Left cardiac atrium (tissue), 4 donors: Measurements from ENCODE around the gene FAM53A. TPM values are rescaled to one million over a fixed set of nuclear protein-coding genes. Genes with fewer than 3 reads are reported as not detected.
"Not testable (repeated sequence)": the region's sequence is repeated elsewhere in the genome, so short reads cannot be mapped to it uniquely, and the experiment has no call there.

ENCODE experiments used
- ATAC-seq, 2 donors: fragments of 200-7000 bp; cut with Tn5 transposase; one replicate each; pipeline ENCODE4 v1.9.1; 2020; ENCODE audit warnings: mild to moderate bottlenecking in 2 of 2, moderate library complexity in 2 of 2
- DNase-seq: peaks from one replicate; pipeline ENCODE4 v3.0.0-alpha.2; 2020
- intact Hi-C, 2 donors: fragments of 100-400 bp; cut with DNase I; formaldehyde crosslinking; loops; one replicate each; pipeline versions ENCODE4 v1.14.1 to v1.15.1; 2022 to 2023
- total RNA-seq, 2 donors: library from RNA; stranded (reverse); fragmentation: NEBNext Ultra II Directional; extraction: Animal tissue kit (Norgen Biotek cat#: 25700); gene quantifications; one replicate each; pipeline ENCODE4 v1.2.1, GENCODE V29; 2021
- donor health status: DM: no; HTN: yes; CAD: no.
- donor health status: DM: no; HTN: yes; CAD: no; lungs with severe emphysema.
- donor health status: DM: yes; HTN: yes; CAD: no.
- donor health status: Dilated cardiomyopathy.

Gene FAM53A
- total RNA-seq, 2 donors from 2014 or later, result 1.3 to 1.6 TPM

- intact Hi-C loops, result loop anchor here (1.0 to 5.0 kb wide), 2 partner anchors 34 to 36 kb away; no protein-coding TSS in a partner anchor
- DNase-seq, result peak; percentile 68
- peak; percentile 86 to 88 for ATAC-seq
These were observed 9.2 kb upstream of the FAM53A start for GRCh38 chr4:1693131-1693896.

DNA sequence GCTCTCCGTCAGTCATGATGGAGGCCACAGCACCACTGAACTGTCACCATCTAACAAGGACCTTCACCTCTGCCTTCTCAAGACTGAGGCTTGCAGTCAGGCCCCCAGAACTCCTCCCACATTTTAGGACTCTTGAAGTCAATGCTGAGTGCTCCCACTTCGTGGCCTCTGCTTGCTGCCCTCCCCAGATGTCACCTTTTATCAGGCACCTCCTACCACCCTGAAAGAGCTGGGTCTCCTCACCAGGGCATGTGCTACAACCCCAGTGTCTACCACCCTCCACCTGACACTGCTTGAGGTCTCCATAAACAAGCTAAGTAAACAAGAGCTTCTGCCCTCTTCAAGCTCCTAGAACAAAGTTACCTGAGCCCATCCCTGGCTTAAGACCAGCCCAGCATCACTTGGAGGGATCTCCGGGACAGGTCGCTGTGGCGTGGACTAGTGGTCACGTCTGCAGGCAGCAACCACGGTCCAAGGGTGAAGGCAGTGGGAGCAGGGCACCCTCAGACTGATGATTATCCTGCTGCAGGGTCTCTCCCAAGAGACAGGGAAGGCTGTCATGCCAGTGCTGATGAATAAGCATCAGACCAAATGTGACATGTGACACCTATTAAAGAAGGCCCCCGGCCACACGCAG, 7.7 kb upstream of the FAM53A start:
- ATAC-seq, result no peak
- intact Hi-C loops, result loop anchor here in 1 of 2 donors (5.0 kb wide), 1 partner anchor 35 kb away; no protein-coding TSS in a partner anchor

GRCh38 chr4:1690698-1691097, 6.6 kb upstream of the FAM53A start:
- intact Hi-C loops, result loop anchor here in 1 of 2 donors (5.0 kb wide), 1 partner anchor 37 kb away; no protein-coding TSS in a partner anchor
- ATAC-seq, result no peak
- no peak for DNase-seq

More for the DNA sequence above, 7.7 kb upstream of the FAM53A start:
- no peak for DNase-seq

DNA sequence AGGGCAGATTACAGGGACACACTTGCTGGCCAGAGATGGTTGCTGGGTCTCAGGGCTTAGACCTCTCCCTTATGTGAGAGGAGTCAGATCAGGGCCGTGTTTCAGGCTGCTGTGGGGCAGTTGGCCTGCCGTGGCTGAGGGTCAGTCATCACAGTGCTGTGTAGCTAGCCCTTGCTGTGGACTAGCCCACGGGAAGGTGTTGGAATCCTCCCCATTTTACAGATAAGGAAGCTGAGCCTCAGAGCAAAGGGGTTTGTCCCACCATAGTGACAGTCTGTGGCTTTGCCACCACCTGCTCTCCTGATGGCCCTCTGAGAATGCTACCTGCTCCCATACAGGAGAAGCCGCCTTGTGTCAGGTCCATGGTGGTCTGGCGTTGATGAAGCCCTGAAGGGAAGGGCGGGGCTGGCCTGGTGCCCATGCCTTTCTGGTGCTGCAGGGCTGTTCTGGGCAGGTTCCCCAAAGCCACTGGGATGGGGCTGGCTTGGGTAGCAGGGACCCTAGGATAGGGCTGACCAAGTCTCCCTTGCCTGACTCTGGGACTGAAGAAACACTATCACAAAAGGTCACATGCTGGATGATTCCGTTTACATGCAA, 2.4 kb upstream of the FAM53A start:
- intact Hi-C loops, result no loop called here
- ATAC-seq, result no peak
- no peak for DNase-seq

DNA sequence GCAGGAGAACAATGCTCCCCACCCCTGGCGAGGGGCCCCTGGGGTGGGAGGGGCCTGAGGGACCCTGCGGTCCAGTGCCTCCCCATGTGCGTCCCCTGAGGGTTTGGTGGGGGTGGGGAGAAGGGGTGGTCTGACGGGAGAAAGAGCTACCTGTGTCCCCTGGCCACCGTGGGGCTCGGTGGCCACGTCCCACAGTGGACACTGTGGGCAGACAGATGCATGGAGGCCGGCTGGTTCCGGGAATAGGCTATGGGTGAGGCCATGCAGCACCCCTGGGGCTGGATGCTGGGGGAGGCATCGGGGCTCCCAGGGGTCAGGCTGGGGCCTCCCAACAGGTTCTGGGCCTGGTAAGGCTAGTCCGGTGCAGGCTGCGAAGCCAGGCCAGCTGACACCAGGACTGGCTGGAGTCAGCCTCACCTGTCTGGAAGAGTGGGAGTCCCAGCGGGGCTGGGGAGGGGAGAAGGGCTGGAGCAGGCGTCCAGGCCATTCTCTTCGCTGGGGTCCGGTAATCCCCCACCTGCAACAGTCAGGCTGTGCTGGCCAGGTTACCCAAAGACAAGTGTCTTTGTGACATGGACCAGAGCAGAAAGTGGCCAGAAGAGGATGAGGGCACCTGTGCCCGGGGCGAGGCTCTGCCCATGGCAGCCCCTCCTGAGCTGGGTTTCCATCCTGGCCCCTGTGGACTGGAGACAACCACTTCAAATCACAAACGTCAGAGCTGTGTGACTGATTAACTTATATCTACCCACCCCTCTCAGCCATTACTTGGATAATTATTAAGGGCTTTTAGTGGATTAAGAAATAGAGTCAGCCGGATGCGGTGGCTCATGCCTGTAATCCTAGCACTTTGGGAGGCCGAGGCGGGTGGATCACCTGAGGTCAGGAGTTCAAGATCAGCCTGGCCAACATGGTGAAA, 1.4 kb upstream of the FAM53A start:
- DNase-seq (no peak), ATAC-seq (no peak)
- intact Hi-C loops, result no loop called here

DNA sequence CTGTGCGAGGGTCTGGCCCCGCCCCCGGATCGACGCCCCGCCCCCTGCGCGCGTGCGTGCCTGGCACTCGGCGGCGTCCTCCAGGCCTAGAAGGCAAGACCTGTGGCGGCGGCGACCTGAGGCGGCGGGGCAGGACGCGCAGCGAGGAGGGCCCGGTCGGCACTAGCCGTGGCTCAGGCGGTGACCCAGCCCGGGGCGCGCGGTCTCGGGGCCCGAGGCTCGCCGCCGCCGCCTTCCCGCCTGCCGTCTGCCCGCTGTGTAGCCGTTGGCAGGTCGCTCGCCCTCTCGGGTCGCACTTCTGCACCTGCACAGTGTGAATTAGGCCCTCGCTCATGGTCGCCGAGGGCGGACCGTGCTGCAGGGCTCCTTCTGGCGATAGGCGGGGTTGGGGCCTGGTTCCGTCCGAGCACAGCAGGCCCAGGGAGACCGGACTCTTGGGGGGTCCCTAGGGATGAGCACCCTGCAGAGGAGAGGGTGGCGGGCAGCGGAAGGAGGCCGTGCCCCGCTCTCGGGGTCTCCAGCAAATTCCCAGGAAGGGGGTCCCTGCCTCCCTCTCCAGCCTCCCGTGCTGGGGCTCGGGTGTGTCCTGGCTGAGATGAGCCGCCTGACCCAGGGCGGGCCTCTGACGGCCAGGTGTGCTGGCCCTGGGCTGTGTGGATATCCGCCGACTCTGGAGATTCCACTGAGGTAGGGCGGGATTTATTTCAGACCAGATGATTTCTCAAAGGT, 557 bp upstream of the FAM53A start:
- ATAC-seq, result peak; percentile 6
- DNase-seq, result no peak
- intact Hi-C loops, result no loop called here

GRCh38 chr4:1683261-1683735, 815 bp downstream of the FAM53A start:
- intact Hi-C loops, result no loop called here

GRCh38 chr4:1682860-1683259, 1.3 kb downstream of the FAM53A start:
- DNase-seq (no peak), ATAC-seq (no peak)
- intact Hi-C loops, result no loop called here

More at GRCh38 chr4:1683261-1683735, 815 bp downstream of the FAM53A start:
- DNase-seq (peak; percentile 42), ATAC-seq (peak in 1 of 2 donors; percentile 55)

DNA sequence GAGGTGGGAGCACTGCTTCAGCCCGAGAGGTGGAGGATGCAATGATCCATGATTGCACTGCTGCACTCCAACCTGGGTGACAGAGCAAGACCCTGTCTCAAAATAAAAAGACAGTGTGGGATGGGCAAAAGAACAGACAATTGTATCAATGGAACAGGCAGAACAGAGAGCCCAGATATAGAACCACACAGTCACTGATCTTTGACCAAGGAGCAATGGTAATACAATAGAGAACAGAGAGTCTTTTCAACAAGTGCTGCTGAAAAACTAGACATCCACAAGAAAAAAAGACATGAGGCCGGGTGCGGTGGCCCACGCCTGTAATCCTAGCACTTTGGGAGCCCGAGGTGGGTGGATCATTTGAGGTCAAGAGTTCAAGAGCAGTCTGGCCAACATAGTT, 5.9 kb downstream of the FAM53A start:
- ATAC-seq (no peak), DNase-seq (no peak)
- intact Hi-C loops, result no loop called here

DNA sequence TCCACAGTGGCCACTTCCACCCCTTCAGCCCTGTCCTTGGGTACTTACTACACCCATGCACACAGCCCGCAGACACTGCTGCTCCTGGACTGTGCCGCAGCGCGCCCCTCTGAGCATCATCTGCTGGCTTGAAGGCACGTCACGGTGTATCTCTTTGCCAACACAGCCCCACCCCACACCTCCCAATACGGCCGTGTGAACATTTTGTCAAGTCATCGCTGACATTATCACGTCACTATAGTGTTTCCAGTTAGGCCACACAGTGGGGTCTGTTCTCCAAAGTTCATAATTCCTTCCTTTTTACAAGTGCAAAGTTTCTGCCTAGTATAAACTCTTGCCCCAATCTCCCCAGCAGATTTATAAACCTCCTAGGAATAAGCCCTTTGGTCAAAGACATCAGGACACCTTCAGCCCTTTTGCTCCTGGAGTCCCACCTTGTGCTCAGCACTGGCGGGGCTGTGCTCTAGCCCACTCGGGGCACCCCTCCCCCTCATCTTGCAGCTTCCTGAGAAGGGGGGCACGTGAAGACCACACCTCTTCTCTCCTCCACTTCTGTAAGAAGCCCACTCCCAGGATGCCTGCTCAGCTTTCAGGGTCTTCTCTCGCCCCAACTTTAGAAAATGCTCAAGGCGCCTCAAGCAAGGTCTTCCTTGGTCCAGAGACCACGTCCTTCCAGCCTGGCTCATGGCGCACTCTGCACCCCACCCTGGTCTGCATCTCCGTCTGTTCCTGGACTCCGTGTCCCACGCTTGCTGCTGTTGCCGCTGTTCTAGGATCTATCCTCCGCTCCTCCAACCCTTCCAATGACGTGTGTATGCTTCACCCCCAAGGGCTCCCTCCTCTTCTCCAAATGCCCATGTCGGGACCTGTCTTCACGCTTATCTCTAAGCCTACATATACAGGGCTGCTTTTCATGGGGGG, 7.2 kb downstream of the FAM53A start:
- no peak for DNase-seq
- intact Hi-C loops, result no loop called here
- no peak for ATAC-seq

GRCh38 chr4:1675802-1676137, 8.3 kb downstream of the FAM53A start:
- intact Hi-C loops, result no loop called here
- DNase-seq (no peak), ATAC-seq (no peak)

DNA sequence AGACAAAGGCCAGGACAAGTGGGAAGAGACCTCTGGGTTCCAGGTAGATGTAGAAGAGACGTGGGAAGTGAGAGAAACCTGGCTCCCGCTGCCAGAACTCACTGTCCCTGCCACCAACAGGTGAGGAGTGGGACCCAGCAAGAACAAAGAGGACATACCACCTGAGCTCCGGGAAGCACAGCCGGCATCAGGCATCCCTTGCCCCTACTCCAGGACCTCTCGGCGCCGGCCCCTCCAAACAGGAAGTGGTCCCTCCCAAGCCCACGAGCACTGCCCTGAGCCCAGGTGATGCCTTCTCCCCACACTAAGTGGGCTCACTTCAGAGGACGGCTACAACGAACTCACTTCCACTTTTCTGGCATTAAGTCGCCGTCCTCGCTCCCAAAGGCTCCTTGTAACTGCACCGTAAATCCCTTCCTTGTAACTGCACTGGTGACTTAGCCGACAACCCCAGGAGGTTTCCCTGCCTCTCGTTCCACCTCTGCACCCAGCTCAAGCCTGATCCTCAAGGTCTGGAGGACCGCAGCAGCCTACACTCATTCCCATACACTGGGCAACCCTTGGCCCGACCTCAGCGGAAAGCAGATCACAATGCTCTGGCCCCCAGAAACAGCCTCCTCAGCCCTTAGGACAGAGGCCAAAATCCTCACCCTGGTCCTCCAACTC, 8.8 kb downstream of the FAM53A start:
- intact Hi-C loops, result no loop called here
- DNase-seq, result no peak

GRCh38 chr4:1674682-1675081, 9.4 kb downstream of the FAM53A start:
- intact Hi-C loops, result no loop called here
- DNase-seq, result no peak
- ATAC-seq, result no peak

More for the DNA sequence above, 8.8 kb downstream of the FAM53A start:
- no peak for ATAC-seq

DNA sequence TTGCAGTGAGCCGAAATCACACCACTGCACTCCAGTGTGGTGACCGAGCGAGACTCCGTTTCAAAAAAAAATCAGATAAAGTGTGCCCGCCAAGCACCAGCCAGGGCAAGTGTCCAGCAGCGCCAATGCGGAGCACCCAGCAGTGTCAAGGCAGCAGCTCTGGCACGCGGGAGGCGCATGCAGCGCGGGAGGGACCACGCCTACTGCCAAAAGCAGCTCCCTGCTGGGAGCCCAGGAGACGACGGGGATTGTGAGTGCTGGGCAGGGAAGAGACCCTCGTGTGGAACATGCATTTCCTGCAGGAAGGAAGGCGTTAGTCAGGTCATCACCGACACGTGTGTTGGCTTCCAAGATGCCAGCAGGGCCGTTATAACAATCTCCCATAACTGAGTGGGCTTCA, 10.4 kb downstream of the FAM53A start:
- ATAC-seq (no peak), DNase-seq (no peak)
- intact Hi-C loops, result no loop called here

DNA sequence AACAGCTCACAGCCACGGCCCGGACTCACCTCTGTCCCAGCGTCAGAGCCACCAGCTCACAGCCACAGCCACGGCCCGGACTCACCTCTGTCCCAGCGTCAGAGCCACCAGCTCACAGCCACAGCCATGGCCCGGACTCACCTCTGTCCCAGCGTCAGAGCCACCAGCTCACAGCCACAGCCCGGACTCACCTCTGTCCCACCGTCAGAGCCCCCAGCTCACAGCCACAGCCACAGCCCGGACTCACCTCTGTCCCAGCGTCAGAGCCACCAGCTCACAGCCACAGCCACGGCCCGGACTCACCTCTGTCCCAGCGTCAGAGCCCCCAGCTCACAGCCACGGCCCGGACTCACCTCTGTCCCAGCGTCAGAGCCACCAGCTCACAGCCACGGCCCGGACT, 13.1 kb downstream of the FAM53A start:
- intact Hi-C loops, DNase-seq: not testable (repeated sequence)

DNA sequence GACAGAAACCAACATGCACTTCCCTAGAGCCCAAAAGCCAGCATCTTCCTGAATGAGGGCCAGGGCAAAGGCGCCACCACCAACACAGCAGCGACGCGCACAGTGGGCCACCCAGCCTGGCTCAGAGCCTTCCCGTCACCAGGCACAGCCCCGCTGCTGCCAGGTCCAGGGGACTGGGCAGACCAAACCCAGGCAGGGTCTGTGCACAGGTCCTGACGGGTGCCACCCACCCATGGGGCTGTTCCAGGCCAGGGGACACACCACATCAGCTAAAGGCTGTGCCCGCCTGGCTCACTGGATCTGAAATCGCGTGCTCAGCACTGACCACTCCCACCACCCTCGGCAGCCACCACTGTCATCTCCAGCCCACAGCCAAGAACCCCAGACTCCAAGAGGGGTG, 13.8 kb downstream of the FAM53A start:
- ATAC-seq, result no peak

More for the DNA sequence above, 13.1 kb downstream of the FAM53A start:
- not testable (repeated sequence) for ATAC-seq

DNA sequence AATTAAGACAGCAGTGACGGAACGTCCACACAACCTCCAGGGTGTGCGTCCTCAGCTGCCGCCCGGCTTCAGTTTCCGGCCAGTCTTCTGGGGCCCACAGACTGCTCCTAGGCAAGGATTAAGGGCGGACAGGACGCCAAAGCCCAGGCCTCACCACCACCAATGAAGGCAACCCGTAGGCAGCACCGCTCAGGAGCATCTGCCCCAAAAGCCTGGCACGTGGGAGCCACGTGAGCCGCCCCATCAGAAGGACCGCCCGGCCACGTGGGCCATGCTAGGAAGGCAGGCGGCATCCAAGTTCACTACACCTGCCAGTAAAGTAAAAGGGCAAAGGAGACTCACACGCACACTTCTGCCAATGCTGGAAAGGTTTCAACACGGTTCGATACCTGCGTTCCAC, 14.3 kb downstream of the FAM53A start:
- intact Hi-C loops, result no loop called here
- ATAC-seq (no peak), DNase-seq (no peak)

More for the DNA sequence above, 13.8 kb downstream of the FAM53A start:
- intact Hi-C loops, result no loop called here
- DNase-seq, result no peak
